ENCODE measurements around the gene ACRV1.

The ACRV1 gene

DNA sequence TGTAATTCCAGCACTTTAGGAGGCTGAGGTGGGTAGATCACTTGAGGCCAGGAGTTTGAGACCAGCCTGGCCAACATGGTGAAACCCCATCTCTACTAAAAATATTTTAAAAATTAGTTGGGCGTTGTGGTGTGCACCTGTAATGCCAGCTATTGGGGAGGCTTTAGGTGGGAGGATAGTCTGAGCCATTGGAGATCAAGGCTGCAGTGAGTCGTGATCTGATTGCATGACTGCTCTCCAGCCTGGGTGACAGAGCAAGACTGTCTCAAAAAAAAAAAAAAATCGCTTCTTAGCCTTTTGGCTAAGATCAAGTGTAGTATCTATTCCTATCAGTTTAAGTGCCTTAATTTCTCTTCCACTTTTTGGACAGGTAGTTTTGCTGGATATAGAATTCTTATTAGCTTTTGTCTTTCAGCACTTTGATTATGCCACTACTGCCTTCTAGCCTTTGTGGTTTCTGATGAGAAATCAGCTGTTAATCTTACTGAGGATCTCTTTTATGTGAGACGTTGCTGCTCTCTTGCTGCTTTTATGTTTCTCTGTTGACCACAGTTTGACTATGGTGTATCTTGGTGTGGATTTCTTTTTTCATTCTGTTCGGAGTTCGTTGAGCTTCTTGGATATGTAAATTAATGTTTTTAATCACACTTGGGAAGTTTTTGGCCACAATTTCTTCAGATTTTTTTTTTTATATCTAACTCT, 31.0 kb downstream of the ACRV1 start:
- peak; percentile 36 for DNase-seq

DNA sequence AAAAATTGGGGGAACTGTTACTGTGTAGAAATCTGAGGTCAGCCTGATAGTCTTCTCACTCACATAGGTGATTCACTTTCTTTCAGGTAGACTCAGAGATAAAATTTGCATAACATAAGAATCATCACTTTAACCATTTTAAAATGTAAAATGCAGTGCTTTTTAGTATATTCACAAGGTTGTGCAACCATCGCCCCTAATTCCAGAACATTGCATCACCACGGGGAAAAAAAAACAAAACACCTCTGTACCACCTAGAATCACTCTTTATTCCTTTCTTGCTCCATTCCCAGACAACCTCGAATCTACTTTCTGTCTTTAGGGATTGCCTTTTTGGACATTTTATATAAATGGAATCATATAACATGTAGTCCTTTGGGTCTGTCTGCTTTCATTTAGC, 34.8 kb downstream of the ACRV1 start:
- no peak for DNase-seq

DNA sequence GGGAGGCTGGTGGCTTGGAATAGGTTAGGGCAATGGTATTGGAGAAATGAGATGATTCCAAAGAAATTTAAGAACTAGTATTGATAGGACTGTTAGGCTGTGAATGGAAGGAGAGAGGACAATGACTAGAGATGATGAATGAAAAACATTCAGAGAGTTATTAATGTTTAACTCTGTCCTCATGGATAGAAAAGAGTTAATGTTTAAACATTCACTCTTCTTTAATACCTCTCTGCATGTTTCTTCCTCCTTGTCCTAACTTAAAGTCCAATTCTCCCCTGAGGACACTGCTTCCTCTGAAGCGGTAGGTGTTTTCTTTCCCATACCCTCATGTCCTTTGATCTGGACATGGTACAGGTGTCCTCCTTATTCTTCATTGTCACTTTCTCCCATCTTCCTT, 42.3 kb downstream of the ACRV1 start:
- DNase-seq: no peak

DNA sequence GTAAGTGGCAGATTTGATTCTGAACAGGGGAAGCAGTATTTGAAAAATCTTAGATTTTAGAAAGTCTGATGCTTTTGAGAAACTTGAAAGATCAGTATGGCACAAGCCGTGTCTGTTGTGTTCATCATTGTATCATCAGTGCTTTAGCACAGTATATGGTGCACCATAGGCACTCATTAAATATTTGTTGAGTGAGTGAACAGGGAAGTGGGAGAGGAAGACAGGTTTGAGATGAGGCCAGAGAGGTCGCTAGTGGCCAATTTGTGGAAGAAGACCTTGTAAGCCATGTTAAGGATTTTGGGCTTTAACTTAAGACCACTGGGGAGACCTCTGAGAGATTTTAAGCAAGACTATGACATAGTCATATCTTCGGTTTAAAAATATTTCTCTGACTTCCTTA, 42.8 kb downstream of the ACRV1 start:
- DNase-seq: no peak

DNA sequence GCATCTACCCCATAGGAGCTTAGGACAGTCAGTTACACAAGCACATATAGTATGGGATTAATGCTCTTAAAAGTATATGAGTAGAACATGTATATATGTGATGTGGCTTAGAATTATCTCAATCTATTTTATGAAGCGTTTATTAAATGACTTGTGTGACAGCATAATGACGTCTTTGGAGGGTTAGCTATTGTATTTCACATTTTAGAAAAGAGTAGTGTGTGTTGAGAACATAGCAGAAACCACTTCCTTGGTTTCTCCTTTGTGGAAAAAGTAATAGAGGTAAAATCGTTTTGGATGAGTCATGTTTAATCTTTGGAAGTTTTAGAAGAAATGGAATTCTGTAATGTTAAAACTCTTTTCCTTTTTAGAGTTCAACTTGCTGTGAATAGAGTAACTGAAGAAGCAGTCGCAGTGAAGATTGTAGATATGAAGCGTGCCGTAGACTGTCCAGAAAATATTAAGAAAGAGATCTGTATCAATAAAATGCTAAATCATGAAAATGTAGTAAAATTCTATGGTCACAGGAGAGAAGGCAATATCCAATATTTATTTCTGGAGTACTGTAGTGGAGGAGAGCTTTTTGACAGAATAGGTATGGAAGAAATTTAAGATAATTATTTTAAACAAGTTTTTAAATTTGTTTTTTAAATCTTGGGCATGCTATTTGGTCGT, 53.3 kb downstream of the ACRV1 start:
- DNase-seq: peak; percentile 60

DNA sequence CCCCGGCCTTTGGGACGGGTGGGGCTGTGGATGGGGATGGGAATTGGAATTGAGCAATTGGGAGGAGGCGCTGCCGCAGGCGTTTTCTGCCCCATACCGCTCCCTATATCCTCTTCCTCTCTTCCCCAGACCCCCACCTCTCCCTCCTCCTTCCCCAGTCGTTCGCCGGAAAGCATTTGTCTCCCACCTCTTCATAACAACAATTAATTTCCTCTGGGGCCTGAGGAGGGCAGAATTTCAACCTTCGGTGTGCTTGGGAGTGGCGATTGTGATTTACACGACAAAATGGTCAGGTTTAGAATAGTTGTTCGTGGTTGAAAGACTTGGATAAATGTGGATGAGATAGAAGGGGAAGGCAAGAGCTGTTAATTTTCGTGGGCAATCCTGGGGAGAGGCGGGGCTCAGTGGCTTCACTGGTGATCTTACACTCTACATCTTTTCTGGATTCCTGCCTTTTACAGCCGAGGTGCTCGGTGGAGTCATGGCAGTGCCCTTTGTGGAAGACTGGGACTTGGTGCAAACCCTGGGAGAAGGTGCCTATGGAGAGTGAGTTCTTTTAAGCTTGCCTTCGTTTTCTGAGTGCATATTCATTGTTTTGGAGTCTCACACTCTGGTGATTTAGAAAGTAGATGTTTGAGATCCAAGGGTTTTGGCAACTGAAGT, 54.2 kb downstream of the ACRV1 start:
- peak; percentile 95 for DNase-seq

DNA sequence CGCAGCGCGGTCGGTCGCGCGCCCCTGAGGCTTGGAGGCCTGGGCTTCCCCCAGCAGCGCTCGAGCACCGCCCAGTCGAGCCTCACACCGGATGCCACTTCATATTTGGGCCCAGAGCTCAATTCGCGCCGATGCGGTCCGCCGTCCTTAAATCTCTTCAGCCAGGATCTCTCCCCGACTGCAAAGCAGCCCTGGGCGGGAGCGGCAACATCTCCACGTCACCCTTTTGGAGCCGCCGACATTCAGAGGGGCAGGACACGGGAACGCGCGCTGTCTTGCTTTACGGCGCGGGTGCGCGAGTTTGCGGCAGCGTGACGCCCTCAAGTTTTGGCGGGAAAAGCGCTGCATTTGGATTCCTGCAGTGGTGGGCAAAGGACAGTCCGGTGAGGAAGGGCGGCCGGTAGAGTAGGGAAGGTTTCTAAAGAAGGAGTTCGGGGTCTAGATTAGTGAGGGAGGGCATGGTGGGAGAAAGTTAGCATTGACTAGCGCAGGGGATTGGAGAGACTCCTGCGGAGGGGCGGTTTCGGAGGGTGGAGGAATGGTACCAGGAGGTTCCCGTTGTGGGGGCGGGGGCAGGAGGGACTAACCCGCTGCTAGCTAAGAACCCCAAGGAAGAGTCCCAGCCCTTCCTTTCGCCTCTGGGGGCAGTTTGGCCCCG, 54.9 kb downstream of the ACRV1 start:
- DNase-seq: peak; percentile 98

DNA sequence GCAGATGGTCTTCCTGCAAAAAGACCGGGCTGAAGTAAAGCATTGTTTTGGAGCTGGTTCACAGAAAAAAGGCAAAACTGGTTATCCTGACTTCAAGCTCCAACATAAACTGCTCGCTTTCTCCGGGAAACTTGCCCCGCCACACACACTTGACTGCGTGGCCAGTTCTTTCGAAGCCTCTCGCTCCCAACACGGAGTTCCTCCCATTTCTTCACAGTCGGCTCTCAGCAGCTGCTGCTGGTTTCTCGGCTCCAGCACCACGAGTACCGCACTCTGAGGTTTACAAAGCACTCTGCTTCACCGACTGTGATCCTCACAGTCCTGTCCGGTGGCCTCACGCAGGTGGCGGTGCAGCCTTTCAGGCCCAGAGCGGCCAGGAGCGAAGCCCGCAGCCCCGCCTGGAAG, 55.4 kb downstream of the ACRV1 start:
- no peak for DNase-seq

DNA sequence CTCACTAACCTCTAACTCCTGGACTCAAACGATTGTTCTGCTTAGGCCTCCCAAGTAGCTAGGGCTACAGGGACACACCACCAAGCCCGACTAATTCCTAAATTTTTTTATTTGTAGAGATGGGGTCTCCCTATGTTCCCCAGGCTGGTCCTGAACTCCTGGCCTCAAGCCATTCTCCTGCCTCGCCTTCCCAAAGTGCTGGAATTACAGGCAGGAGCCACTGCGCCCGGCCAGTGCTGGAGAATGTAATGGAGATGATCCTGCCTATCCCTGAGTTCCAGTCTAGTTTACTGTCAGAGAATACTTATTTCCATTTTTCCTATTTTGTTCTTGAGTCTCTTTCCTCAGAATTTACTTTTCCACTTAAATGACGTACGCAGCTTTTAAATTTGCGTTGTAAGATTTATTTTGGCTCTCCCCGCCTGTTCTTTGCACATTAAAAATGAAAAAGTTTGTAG, 55.9 kb downstream of the ACRV1 start, which contains the start of gene CHEK1:
Gene CHEK1, plus strand, starts transcription at position 408 of the 458 bp plus-strand sequence. CDS start 1,606 bp downstream, outside the sequence.
- no peak for DNase-seq

DNA sequence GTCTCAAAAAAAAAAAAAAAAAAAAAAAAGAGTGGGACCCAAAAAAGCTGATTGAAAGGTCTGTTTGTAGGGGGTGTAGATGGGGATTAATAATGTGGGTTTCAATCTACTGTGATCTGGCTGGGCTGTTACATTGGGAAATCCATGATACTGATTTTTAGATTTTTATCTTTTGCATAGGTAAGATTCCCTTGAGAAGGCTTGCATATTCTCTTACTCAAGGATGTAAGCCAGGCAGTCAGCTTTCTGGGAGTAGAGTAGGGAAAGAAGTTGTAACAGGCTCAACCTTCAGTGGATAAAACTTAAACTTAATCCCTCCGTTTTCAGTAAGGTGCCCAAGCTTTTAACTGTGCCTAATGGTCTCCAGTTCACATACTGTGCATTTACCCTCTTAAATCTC, 57.6 kb downstream of the ACRV1 start:
- DNase-seq: no peak

DNA sequence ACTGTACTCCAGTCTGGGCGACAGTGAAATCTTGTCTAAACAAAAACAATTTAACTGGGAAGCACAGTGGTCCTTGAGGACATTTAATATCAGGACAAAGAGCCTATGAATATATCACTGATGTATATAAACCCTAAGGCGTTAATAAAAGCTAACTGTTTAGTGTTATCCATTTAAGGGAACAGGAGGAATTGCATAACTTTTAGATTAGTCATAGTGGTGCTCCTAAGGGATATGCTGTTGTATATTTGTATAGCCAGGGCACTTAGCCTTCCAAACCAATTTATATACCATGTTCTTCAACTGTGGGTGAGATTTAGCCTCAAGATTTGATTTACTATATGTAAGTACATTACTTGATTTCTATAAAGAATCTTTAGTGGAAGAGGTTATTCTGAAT, 58.7 kb downstream of the ACRV1 start:
- DNase-seq: no peak
